DOHH2 (cell line): ENCODE data around the gene ERN1.

Experiments used
- H3F3A ChIP-seq: fragments of 200-600 bp; sonication (generic), shearing (Covaris generic); 2 replicates; pipeline ENCODE4 v1.6.0; 2016; ENCODE audit warnings: antibody characterized with exemption, mild to moderate bottlenecking; ENCODE audit not compliant: control insufficient read depth, insufficient read depth
- H3K27ac ChIP-seq: fragments of 200-600 bp; sonication (generic); 2 replicates; pipeline ENCODE4 v1.5.1; 2014; ENCODE audit warnings: low read depth, mild to moderate bottlenecking, low read length, moderate library complexity
- H3K27me3 ChIP-seq: fragments of 200-600 bp; sonication (generic); 2 replicates; pipeline ENCODE4 v1.6.1; 2014; ENCODE audit warnings: mild to moderate bottlenecking, low read length, mixed read lengths; ENCODE audit not compliant: control insufficient read depth
- H3K36me3 ChIP-seq: fragments of 200-600 bp; sonication (generic); 2 replicates; pipeline ENCODE4 v1.6.1; 2014; ENCODE audit warnings: mild to moderate bottlenecking, low read length, moderate library complexity, mixed read lengths; ENCODE audit not compliant: control insufficient read depth
- H3K4me1 ChIP-seq: fragments of 200-600 bp; sonication (generic); 2 replicates; pipeline ENCODE4 v1.6.1; 2014; ENCODE audit warnings: mild to moderate bottlenecking, low read length, mixed read lengths; ENCODE audit not compliant: control insufficient read depth
- H3K4me2 ChIP-seq: fragments of 200-600 bp; sonication (generic); 2 replicates; pipeline ENCODE4 v1.6.0; 2014; ENCODE audit warnings: mild to moderate bottlenecking, low read length, moderate library complexity
- H3K4me3 ChIP-seq: fragments of 200-600 bp; sonication (generic); 2 replicates; pipeline ENCODE4 v1.5.1; 2014; ENCODE audit warnings: mild to moderate bottlenecking, low read length, mixed read lengths
- H3K79me2 ChIP-seq: fragments of 200-600 bp; sonication (generic); 2 replicates; pipeline ENCODE4 v1.6.1; 2014; ENCODE audit warnings: mild to moderate bottlenecking, low read length, mixed read lengths; ENCODE audit not compliant: control insufficient read depth
- H3K9me2 ChIP-seq: fragments of 200-600 bp; sonication (generic); replicated peaks from 2 replicates; pipeline ENCODE4 v1.6.1; 2014; ENCODE audit warnings: mild to moderate bottlenecking, low read length, mixed read lengths; ENCODE audit not compliant: control insufficient read depth
- H3K9me3 ChIP-seq: fragments of 200-600 bp; sonication (generic); 2 replicates; pipeline ENCODE4 v1.6.1; 2014; ENCODE audit warnings: antibody characterized with exemption, low read length, mixed read lengths; ENCODE audit not compliant: control insufficient read depth, insufficient read depth
- H4K20me1 ChIP-seq: fragments of 200-600 bp; sonication (generic); 2 replicates; pipeline ENCODE4 v1.6.0; 2014; ENCODE audit warnings: low read depth, mild to moderate bottlenecking, antibody characterized with exemption, low read length, moderate library complexity; ENCODE audit not compliant: control insufficient read depth, insufficient read depth
- CTCF ChIP-seq: fragments of 200-600 bp; sonication (generic); IDR thresholded peaks from one replicate; pipeline ENCODE4 v1.5.1; 2014; ENCODE audit warnings: antibody characterized with exemption, mild to moderate bottlenecking, low read depth, low read length; ENCODE audit not compliant: poor library complexity, severe bottlenecking
- EZH2phosphoT487 ChIP-seq: fragments of 200-600 bp; sonication (generic); IDR thresholded peaks from 2 replicates; pipeline ENCODE4 v1.6.1; 2017; ENCODE audit warnings: borderline replicate concordance, mild to moderate bottlenecking, antibody characterized with exemption, low read length, moderate library complexity, mixed read lengths

Gene ERN1

GRCh38 chr17:64055183-64056142 is 74.5 kb downstream of the ERN1 start:
- Histone ChIP-seq H3K36me3 (no peaks in the 10 kb centered on the region), H3F3A (no peaks in the 10 kb centered on the region), H3K79me2 (no peaks in the 10 kb centered on the region), H3K27me3 (no peaks in the 10 kb centered on the region), H3K9me3 (no peaks in the 10 kb centered on the region), H3K4me2 (no peak overlapping the region), H3K4me3 (no peak overlapping the region), H3K4me1 (0 out of 2 replicates have a peak, but pooled peaks cover 4% of the 10 kb centered on the region), H3K9me2 (no peaks in the 10 kb centered on the region), H4K20me1 (no peaks in the 10 kb centered on the region), H3K27ac (no peak overlapping the region)
- TF ChIP-seq EZH2phosphoT487 = no peak
- TF ChIP-seq CTCF = no peak

- H3K27me3 ChIP-seq = no peaks in the 10 kb centered on the region
- no peak overlapping the region for H3K4me2 ChIP-seq
- H3K9me2 ChIP-seq = no peaks in the 10 kb centered on the region
- H3K27ac ChIP-seq = no peak overlapping the region
- H3K4me1 ChIP-seq = no peaks in the 10 kb centered on the region
- no peak overlapping the region for H3K4me3 ChIP-seq
- H3K79me2 ChIP-seq = no peaks in the 10 kb centered on the region
- H3K36me3 ChIP-seq = no peaks in the 10 kb centered on the region
- H4K20me1 ChIP-seq = no peaks in the 10 kb centered on the region
- H3K9me3 ChIP-seq = no peaks in the 10 kb centered on the region
- TF ChIP-seq CTCF = no peak
- no peak for TF ChIP-seq EZH2phosphoT487
- no peaks in the 10 kb centered on the region for H3F3A ChIP-seq
Observed at GRCh38 chr17:64054304-64054703, 75.6 kb downstream of the ERN1 start.

GRCh38 chr17:64053101-64053500 is 76.8 kb downstream of the ERN1 start:
- H3K79me2 ChIP-seq = no peaks in the 10 kb centered on the region
- no peaks in the 10 kb centered on the region for H3K9me3 ChIP-seq
- H3K9me2 ChIP-seq = no peaks in the 10 kb centered on the region
- no peaks in the 10 kb centered on the region for H3K36me3 ChIP-seq
- no peaks in the 10 kb centered on the region for H3K27me3 ChIP-seq
- H3K4me3 ChIP-seq = no peak overlapping the region
- H3F3A ChIP-seq = no peaks in the 10 kb centered on the region
- H3K27ac ChIP-seq = no peak overlapping the region
- H3K4me2 ChIP-seq = no peak overlapping the region
- H3K4me1 ChIP-seq = no peaks in the 10 kb centered on the region
- TF ChIP-seq CTCF = no peak
- TF ChIP-seq EZH2phosphoT487 = no peak
- H4K20me1 ChIP-seq = no peaks in the 10 kb centered on the region
